MCF 10A (cell line): ENCODE measurements around the gene GLMP. TPM values are rescaled to one million over a fixed set of nuclear protein-coding genes. Genes with fewer than 3 reads are reported as not detected.

Experiments
- BruUV-seq: library from RNA; stranded (reverse); fragments of 400-500 nt; replicated peaks from 2 replicates; lab custom pipeline; 2021; lab: Mats Ljungman, UMichigan
- CTCF ChIA-PET: fragments of 300-600 bp; sonication (Branson Sonifier 250); formaldehyde crosslinking; extraction: SDS; loops from one replicate; lab custom pipeline; 2021; ENCODE audit warnings: antibody characterized with exemption, inconsistent platforms; lab: Yijun Ruan, JAX
- POLR2A ChIA-PET: fragments of 300-600, 350-650 bp; sonication (Branson Sonifier 250); formaldehyde crosslinking; extraction: SDS; loops from one replicate; lab custom pipeline; 2020; ENCODE audit warnings: antibody characterized with exemption, inconsistent platforms; lab: Yijun Ruan, JAX
- DNase-seq: peaks from one replicate; pipeline ENCODE4 v3.0.0-alpha.2; 2018; ENCODE audit not compliant: unreplicated experiment
- H3K27ac Mint-ChIP-seq: one replicate; pipeline ENCODE4 v1.8.0; 2022; ENCODE audit warnings: mild to moderate bottlenecking, low read depth, mixed read lengths; ENCODE audit not compliant: unreplicated experiment
- H3K27me3 Mint-ChIP-seq: one replicate; pipeline ENCODE4 v1.8.0; 2022; ENCODE audit warnings: mixed read lengths; ENCODE audit not compliant: insufficient read depth, unreplicated experiment
- H3K36me3 Mint-ChIP-seq: one replicate; pipeline ENCODE4 v1.8.0; 2022; ENCODE audit warnings: mild to moderate bottlenecking, moderate library complexity, mixed read lengths; ENCODE audit not compliant: insufficient read depth, unreplicated experiment
- H3K4me1 Mint-ChIP-seq: one replicate; pipeline ENCODE4 v1.8.0; 2022; ENCODE audit warnings: mixed read lengths; ENCODE audit not compliant: insufficient read depth, unreplicated experiment
- H3K4me3 Mint-ChIP-seq: one replicate; pipeline ENCODE4 v1.8.0; 2022; ENCODE audit warnings: mild to moderate bottlenecking, moderate library complexity, mixed read lengths; ENCODE audit not compliant: unreplicated experiment
- H3K9me3 Mint-ChIP-seq: one replicate; pipeline ENCODE4 v1.8.0; 2022; ENCODE audit warnings: mixed read lengths; ENCODE audit not compliant: unreplicated experiment
- CTCF ChIP-seq: fragments of 200-600 bp; IDR thresholded peaks from one replicate; pipeline ENCODE4 v1.8.0; 2022; ENCODE audit warnings: antibody characterized with exemption, mild to moderate bottlenecking; ENCODE audit not compliant: unreplicated experiment
- intact Hi-C: fragments of 100-400 bp; cut with micrococcal nuclease; formaldehyde crosslinking; loops from 2 replicates; pipeline ENCODE4 v1.14.1; 2022
- total RNA-seq: library from RNA; stranded (reverse); gene quantifications from 2 replicates; pipeline ENCODE4 v1.2.3, GENCODE V29; 2022

The GLMP gene
- total RNA-seq, 1 experiment from 2014 or later: 12.9 TPM

GRCh38 chr1:156245451-156246232, 49.8 kb downstream of the GLMP start:
- no peak for TF ChIP-seq CTCF
- ChIA-PET POLR2A (interaction anchor here (0.6 to 1.5 kb wide), 4 partner anchors 9 to 118 kb away, joined by 3 to 5 read pairs (median 4); partner anchors contain the start of gene TMEM79), CTCF (interaction anchor here (1.0 to 1.3 kb wide), 2 partner anchors 41 to 74 kb away, joined by 3 to 6 read pairs; no protein-coding TSS in a partner anchor)
- no peak overlapping the region for H3K27ac Mint-ChIP-seq
- no peak for DNase-seq
- no TSS peak for BruUV-seq
- peaks cover 41% of the 10 kb centered on the region for H3K4me1 Mint-ChIP-seq
- intact Hi-C loops: no loop called here
- no peaks in the 10 kb centered on the region for H3K27me3 Mint-ChIP-seq
- H3K9me3 Mint-ChIP-seq: no peaks in the 10 kb centered on the region
- no peak overlapping the region for H3K4me3 Mint-ChIP-seq
- peaks cover 40% of the 10 kb centered on the region for H3K36me3 Mint-ChIP-seq

- Mint-ChIP-seq H3K4me1 (peaks cover 44% of the 10 kb centered on the region), H3K27ac (no peak overlapping the region), H3K9me3 (no peaks in the 10 kb centered on the region), H3K4me3 (no peak overlapping the region), H3K36me3 (peaks cover 39% of the 10 kb centered on the region), H3K27me3 (no peaks in the 10 kb centered on the region)
- TF ChIP-seq CTCF: no peak
- ChIA-PET POLR2A (no interaction called here), CTCF (no interaction called here)
- DNase-seq: no peak
- no TSS peak for BruUV-seq
- intact Hi-C loops: no loop called here
These were observed 50.8 kb downstream of the GLMP start for GRCh38 chr1:156244712-156245111.

GRCh38 chr1:156244126-156244525, 51.4 kb downstream of the GLMP start:
- ChIA-PET CTCF (interaction anchor here (0.6 to 3.5 kb wide), 2 partner anchors 18 to 225 kb away, joined by 3 to 19 read pairs; no protein-coding TSS in a partner anchor), POLR2A (interaction anchor here (0.6 kb wide), 1 partner anchor 10 kb away, joined by 3 read pairs; no protein-coding TSS in a partner anchor)
- H3K4me3 Mint-ChIP-seq: no peak overlapping the region
- no peaks in the 10 kb centered on the region for H3K27me3 Mint-ChIP-seq
- no peak for DNase-seq
- intact Hi-C loops: no loop called here
- H3K27ac Mint-ChIP-seq: no peak overlapping the region
- H3K4me1 Mint-ChIP-seq: peaks cover 39% of the 10 kb centered on the region
- H3K9me3 Mint-ChIP-seq: no peaks in the 10 kb centered on the region
- TF ChIP-seq CTCF: no peak
- peaks cover 39% of the 10 kb centered on the region for H3K36me3 Mint-ChIP-seq
- no TSS peak for BruUV-seq

- ChIA-PET CTCF (interaction anchor here (0.6 to 3.5 kb wide), 4 partner anchors 15 to 350 kb away, joined by 3 to 19 read pairs (median 5); no protein-coding TSS in a partner anchor), POLR2A (interaction anchor here (0.5 to 2.5 kb wide), 3 partner anchors 10 to 50 kb away, joined by 3 to 14 read pairs (median 4); no protein-coding TSS in a partner anchor)
- intact Hi-C loops: no loop called here
- peaks cover 30% of the 10 kb centered on the region for H3K4me1 Mint-ChIP-seq
- H3K27me3 Mint-ChIP-seq: no peaks in the 10 kb centered on the region
- TF ChIP-seq CTCF: no peak
- BruUV-seq: no TSS peak
- no peaks in the 10 kb centered on the region for H3K9me3 Mint-ChIP-seq
- H3K4me3 Mint-ChIP-seq: no peak overlapping the region
- peaks cover 29% of the 10 kb centered on the region for H3K36me3 Mint-ChIP-seq
- H3K27ac Mint-ChIP-seq: no peak overlapping the region
- no peak for DNase-seq
These were observed 52.7 kb downstream of the GLMP start for GRCh38 chr1:156242738-156243137.
